ENCODE data around the gene PLEKHA7.

DNA sequence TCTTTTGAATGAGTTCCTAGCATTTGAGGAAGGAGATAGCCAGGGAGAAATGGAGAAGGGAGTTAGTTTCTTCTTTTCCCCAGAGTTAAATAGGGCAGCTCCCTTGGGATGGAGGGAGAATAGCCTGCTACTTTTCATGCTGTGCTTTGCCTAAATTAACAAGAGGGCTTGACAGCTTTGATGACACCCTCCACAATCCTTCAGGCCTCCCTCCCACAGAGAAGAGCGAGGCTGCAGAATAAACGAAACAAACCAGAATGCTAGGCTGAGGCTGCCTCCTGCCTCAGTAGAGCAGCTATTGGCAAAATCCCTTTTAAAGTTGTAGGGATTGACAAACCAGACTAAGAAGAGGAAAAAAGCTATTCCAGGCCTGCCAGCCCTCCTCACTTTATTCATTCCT is 181.2 kb downstream of the PLEKHA7 start:
- TF ChIP-seq, protein P1, sequence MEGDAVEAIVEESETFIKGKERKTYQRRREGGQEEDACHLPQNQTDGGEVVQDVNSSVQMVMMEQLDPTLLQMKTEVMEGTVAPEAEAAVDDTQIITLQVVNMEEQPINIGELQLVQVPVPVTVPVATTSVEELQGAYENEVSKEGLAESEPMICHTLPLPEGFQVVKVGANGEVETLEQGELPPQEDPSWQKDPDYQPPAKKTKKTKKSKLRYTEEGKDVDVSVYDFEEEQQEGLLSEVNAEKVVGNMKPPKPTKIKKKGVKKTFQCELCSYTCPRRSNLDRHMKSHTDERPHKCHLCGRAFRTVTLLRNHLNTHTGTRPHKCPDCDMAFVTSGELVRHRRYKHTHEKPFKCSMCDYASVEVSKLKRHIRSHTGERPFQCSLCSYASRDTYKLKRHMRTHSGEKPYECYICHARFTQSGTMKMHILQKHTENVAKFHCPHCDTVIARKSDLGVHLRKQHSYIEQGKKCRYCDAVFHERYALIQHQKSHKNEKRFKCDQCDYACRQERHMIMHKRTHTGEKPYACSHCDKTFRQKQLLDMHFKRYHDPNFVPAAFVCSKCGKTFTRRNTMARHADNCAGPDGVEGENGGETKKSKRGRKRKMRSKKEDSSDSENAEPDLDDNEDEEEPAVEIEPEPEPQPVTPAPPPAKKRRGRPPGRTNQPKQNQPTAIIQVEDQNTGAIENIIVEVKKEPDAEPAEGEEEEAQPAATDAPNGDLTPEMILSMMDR (IDR thresholded peaks at IDR 0.05 in 4 of 5, conservative IDR thresholded peaks at IDR 0.05 in 1 of 5) = no peak
- no peak for TF ChIP-seq POLR2A (IDR thresholded peaks at IDR 0.05)
